Activated CD4-positive, alpha-beta T cell treated with anti-CD3 and anti-CD28 coated beads, Interleukin-10, Interleukin-2, amounts not matched to agents 100 ng/mL and 50 ng/mL, durations not matched to agents 16 hours and 8 hours (primary cell): Measurements from ENCODE around the gene C17orf100.
A peak's percentile ranks its signal among the peaks of the same experiment; 100 is the strongest.
"Not testable (repeated sequence)": the region's sequence is repeated elsewhere in the genome, so short reads cannot be mapped to it uniquely, and the experiment has no call there.

Experiments used
- DNase-seq: peaks from one replicate; pipeline ENCODE4 v3.0.0-alpha.2; 2020

Gene C17orf100

GRCh38 chr17:6641247-6641863 is 10.2 kb upstream of the C17orf100 start:
- DNase-seq, result peak; percentile 27

- peak; percentile 77 for DNase-seq
Measured at GRCh38 chr17:6642592-6642991, 9.0 kb upstream of the C17orf100 start.

DNA sequence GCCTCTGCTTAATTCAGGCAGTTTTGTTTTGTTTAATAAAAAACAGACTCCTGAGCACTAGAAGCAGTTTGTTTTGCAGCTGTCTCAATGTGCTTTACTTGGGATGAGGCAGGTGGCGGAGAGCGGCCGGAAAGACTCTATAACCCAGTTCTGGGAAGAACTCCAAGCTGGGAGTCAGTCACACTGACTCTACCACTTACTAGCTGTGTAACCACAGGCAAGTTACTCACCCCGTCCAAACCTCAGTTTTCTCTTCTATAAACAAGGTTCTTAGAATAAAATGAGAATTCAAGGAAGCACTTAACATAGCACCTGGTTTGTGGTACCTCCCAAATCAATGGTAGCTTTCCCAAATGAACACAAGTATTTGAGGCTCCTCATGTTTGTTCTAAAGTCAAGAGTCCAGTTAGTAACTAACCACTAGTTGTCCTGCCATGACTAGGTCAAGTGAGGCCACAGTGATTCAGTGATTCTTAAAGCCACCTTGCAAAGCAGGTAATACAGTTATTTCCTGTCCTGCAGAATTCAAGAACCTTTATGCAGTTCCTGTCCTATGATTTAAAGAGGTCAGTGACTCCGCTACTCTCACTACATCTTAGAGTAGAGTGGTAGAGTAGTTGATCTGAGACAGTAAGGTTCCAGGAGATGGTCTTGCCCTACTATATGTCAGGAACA is 8.0 kb upstream of the C17orf100 start:
- peak; percentile 73 for DNase-seq

DNA sequence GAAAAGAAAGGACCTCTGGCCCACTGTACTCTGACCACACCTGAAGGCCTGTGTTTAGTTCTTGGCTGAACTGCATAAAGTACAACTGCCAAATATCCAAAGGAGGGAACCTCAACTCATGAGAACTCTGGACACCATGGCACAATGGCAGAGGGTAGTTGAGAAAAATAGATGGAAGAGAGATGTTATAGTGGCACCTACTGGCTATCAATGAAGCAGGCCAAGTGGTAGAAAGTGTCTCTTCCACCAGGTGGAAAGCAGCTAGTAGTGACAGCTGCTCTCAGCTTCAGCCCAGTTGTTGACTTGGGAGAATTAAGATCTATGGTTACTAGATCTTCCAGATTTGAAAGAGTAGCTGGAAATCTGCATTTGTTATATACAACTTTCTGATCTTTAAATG is 3.4 kb upstream of the C17orf100 start:
- DNase-seq, result peak; percentile 42

DNA sequence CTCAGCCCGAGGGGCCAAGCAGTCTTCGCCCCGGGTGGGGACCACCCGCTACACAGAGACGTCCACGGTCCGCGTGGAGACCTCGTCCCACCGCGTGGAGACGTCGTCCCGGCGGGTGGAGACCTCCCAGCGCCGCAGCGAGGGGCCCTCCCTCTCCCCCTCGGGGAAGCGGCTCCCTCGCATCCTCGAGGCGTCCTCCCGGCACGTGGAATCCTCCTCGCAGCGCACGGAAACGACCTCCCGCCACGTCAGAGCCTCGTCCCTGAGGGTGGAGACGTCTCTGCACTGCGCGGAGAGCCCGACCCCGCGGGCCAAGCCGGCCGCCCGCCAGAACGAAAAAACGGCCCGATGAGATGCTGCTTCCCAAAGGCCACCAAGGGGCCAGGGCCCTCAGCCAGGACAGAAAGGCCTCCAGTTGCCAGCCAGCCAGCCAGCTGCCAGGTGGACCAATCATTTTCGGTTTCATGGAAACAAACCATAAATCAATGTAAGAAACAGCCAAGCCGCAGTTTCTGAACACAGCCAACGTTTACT is 424 bp downstream of the C17orf100 start:
- DNase-seq, result peak; percentile 41

- no peak for DNase-seq
Measured at GRCh38 chr17:6654841-6655731, 3.5 kb downstream of the C17orf100 start.

GRCh38 chr17:6655732-6656361 is 4.3 kb downstream of the C17orf100 start:
- not testable (repeated sequence) for DNase-seq

GRCh38 chr17:6656797-6657632 is 5.5 kb downstream of the C17orf100 start:
- peak; percentile 65 for DNase-seq

GRCh38 chr17:6657633-6658287 is 6.2 kb downstream of the C17orf100 start:
- DNase-seq, result no peak

DNA sequence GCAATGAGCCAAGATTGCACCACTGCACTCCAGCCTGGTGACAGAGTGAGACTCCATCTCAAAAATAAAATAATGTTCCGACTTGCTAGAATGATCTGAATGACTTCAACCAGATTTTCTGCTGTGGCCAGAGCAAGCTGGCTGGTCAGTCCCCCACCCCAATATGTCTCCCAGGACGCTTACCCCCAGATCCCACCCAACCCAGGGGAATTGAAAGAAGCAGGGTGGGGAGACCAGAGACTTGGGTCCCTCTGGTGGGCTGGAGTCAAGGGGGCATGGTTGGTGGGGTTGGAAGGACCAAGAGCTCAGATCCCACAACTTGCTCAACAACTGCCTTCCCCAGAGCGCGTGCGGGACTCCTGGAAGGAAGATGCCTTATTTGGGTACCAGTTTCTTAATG is 6.8 kb downstream of the C17orf100 start:
- not testable (repeated sequence) for DNase-seq

GRCh38 chr17:6660101-6660500 is 8.5 kb downstream of the C17orf100 start:
- no peak for DNase-seq

GRCh38 chr17:6660805-6661463 is 9.4 kb downstream of the C17orf100 start:
- DNase-seq, result peak; percentile 63

DNA sequence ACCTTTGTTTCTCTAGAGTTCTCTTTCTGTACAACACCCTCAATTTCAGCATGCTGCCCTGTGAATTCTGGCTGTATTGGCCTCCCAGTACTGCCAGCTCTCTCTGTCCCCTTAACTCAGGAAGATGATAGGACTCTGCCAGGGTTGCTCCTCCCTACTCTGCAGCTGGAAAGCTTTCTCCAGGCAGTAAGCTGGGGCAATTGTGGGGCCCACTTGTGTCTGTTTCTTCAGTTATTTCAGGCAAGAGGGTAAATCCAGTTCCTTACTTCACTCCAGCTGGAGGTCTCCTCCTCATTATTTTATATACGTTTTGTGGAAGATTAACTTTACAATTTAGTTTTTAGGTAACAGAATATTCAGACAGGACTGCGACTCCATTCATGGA is 9.9 kb downstream of the C17orf100 start:
- DNase-seq, result no peak

GRCh38 chr17:6663200-6663599 is 11.6 kb downstream of the C17orf100 start:
- DNase-seq, result not testable (repeated sequence)

GRCh38 chr17:6666077-6666521 is 14.5 kb downstream of the C17orf100 start:
- DNase-seq, result peak; percentile 66

- no peak for DNase-seq
Measured at GRCh38 chr17:6666557-6666956, 15.0 kb downstream of the C17orf100 start.

DNA sequence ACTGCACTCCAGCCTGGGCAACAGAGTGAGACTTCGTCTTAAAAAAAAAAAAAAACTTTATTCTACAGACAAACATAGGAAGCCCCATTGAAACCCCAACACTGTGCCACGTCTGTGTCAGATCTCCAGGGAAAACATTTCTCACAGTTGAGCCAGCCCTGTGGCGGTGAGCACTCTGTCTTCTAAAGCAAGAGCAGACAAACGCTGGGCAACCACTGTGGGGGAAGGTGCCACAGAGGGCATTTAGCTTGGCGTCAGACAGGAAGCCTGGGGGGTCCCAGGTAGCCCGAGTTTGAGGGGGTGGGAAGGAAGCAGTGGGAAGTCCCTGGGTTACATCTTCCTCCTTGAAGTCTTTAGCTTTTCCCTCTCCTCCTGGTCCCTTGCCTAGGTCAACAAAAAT is 16.0 kb downstream of the C17orf100 start:
- no peak for DNase-seq

GRCh38 chr17:6668219-6668618 is 16.7 kb downstream of the C17orf100 start:
- DNase-seq, result no peak

DNA sequence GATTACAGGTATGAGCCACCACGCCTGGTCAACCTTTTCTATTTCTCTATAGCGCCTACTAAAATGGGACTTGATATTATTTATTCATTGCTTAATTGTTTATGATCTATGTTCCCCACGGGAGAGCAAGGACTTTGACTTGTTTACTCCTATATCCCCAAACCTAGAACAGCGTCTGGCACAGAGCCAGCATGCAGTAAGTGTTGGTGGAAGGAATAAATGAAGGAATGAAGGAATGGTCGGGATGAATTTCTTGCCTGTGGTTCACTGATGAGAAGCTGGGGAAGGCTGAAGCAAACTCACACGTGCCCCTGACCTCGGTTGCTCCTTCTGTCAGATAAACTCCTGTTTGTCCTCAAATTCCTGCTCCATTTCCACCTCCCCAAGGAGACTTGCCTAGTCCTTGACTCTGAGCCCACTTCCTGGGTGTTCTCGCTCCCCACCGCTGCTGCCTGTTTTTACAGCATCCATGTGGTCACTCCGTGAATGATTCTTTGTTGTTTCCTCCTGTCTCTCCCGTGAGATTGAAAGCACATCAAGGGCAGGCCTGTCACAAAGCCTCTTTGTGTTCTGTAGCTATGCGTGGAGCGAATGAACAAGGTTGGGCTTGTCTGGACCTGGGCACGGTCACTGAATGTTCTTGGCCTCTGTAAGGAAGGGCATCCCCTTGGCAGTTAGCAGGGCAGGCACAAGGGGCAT is 17.3 kb downstream of the C17orf100 start:
- DNase-seq, result no peak
